Measurements from ENCODE around the gene HEATR3. TPM values are rescaled to one million over a fixed set of nuclear protein-coding genes. Genes with fewer than 3 reads are reported as not detected.

Gene HEATR3
- total and polyA plus RNA-seq, 2 of the 13 experiments (the other 11 are each of a cell fraction or from before 2014, with no cell fraction given) = 22.4 to 52.4 TPM

- TF ChIP-seq SOX6 (IDR thresholded peaks at IDR 0.05) (no peak), SOX6 (CRISPR knock-in tag; IDR thresholded peaks at IDR 0.05) (no peak), KDM5A (IDR thresholded peaks at IDR 0.05; ENCODE audit: borderline replicate concordance, low read length) (peak; percentile 70; the same call in 1 of the 2 replicates), ZNF510 (CRISPR knock-in tag; IDR thresholded peaks at IDR 0.05; ENCODE audit: low read depth) (no peak), ZNF792 (CRISPR knock-in tag; IDR thresholded peaks at IDR 0.05) (no peak), MED1 (CRISPR knock-in tag; IDR thresholded peaks at IDR 0.05) (no peak), NBN (conservative IDR thresholded peaks at IDR 0.05) (no peak), ZNF556 (CRISPR knock-in tag; IDR thresholded peaks at IDR 0.05; ENCODE audit: borderline replicate concordance) (no peak), GLI4 (CRISPR knock-in tag; IDR thresholded peaks at IDR 0.05; ENCODE audit: borderline replicate concordance) (no peak), ZNF564 (CRISPR knock-in tag; IDR thresholded peaks at IDR 0.05) (no peak; the same call in 1 of the 2 replicates), FOXP1 (IDR thresholded peaks at IDR 0.05) (no peak), FOXP1 (CRISPR knock-in tag; IDR thresholded peaks at IDR 0.05) (no peak), THRA (CRISPR knock-in tag; IDR thresholded peaks at IDR 0.05; ENCODE audit: borderline replicate concordance) (0 out of 2 replicates have a peak, but pooled peaks have one; percentile 2)
- TF ChIP-seq, protein P1, sequence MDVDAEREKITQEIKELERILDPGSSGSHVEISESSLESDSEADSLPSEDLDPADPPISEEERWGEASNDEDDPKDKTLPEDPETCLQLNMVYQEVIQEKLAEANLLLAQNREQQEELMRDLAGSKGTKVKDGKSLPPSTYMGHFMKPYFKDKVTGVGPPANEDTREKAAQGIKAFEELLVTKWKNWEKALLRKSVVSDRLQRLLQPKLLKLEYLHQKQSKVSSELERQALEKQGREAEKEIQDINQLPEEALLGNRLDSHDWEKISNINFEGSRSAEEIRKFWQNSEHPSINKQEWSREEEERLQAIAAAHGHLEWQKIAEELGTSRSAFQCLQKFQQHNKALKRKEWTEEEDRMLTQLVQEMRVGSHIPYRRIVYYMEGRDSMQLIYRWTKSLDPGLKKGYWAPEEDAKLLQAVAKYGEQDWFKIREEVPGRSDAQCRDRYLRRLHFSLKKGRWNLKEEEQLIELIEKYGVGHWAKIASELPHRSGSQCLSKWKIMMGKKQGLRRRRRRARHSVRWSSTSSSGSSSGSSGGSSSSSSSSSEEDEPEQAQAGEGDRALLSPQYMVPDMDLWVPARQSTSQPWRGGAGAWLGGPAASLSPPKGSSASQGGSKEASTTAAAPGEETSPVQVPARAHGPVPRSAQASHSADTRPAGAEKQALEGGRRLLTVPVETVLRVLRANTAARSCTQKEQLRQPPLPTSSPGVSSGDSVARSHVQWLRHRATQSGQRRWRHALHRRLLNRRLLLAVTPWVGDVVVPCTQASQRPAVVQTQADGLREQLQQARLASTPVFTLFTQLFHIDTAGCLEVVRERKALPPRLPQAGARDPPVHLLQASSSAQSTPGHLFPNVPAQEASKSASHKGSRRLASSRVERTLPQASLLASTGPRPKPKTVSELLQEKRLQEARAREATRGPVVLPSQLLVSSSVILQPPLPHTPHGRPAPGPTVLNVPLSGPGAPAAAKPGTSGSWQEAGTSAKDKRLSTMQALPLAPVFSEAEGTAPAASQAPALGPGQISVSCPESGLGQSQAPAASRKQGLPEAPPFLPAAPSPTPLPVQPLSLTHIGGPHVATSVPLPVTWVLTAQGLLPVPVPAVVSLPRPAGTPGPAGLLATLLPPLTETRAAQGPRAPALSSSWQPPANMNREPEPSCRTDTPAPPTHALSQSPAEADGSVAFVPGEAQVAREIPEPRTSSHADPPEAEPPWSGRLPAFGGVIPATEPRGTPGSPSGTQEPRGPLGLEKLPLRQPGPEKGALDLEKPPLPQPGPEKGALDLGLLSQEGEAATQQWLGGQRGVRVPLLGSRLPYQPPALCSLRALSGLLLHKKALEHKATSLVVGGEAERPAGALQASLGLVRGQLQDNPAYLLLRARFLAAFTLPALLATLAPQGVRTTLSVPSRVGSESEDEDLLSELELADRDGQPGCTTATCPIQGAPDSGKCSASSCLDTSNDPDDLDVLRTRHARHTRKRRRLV (CRISPR knock-in tag; IDR thresholded peaks at IDR 0.05) = no peak
- TF ChIP-seq, protein P2, sequence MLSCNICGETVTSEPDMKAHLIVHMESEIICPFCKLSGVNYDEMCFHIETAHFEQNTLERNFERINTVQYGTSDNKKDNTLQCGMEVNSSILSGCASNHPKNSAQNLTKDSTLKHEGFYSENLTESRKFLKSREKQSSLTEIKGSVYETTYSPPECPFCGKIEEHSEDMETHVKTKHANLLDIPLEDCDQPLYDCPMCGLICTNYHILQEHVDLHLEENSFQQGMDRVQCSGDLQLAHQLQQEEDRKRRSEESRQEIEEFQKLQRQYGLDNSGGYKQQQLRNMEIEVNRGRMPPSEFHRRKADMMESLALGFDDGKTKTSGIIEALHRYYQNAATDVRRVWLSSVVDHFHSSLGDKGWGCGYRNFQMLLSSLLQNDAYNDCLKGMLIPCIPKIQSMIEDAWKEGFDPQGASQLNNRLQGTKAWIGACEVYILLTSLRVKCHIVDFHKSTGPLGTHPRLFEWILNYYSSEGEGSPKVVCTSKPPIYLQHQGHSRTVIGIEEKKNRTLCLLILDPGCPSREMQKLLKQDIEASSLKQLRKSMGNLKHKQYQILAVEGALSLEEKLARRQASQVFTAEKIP (CRISPR knock-in tag; IDR thresholded peaks at IDR 0.05; ENCODE audit: borderline replicate concordance) = no peak
- TF ChIP-seq, protein P3, sequence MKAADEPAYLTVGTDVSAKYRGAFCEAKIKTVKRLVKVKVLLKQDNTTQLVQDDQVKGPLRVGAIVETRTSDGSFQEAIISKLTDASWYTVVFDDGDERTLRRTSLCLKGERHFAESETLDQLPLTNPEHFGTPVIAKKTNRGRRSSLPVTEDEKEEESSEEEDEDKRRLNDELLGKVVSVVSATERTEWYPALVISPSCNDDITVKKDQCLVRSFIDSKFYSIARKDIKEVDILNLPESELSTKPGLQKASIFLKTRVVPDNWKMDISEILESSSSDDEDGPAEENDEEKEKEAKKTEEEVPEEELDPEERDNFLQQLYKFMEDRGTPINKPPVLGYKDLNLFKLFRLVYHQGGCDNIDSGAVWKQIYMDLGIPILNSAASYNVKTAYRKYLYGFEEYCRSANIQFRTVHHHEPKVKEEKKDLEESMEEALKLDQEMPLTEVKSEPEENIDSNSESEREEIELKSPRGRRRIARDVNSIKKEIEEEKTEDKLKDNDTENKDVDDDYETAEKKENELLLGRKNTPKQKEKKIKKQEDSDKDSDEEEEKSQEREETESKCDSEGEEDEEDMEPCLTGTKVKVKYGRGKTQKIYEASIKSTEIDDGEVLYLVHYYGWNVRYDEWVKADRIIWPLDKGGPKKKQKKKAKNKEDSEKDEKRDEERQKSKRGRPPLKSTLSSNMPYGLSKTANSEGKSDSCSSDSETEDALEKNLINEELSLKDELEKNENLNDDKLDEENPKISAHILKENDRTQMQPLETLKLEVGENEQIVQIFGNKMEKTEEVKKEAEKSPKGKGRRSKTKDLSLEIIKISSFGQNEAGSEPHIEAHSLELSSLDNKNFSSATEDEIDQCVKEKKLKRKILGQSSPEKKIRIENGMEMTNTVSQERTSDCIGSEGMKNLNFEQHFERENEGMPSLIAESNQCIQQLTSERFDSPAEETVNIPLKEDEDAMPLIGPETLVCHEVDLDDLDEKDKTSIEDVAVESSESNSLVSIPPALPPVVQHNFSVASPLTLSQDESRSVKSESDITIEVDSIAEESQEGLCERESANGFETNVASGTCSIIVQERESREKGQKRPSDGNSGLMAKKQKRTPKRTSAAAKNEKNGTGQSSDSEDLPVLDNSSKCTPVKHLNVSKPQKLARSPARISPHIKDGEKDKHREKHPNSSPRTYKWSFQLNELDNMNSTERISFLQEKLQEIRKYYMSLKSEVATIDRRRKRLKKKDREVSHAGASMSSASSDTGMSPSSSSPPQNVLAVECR (CRISPR knock-in tag; IDR thresholded peaks at IDR 0.05; ENCODE audit: borderline replicate concordance) = no peak
Measured at GRCh38 chr16:50025537-50025931, 40.2 kb upstream of the HEATR3 start (continued).

All from HepG2 (cell line).